B cell (primary cell): ENCODE results near the gene C16orf92. TPM values are rescaled to one million over a fixed set of nuclear protein-coding genes. Genes with fewer than 3 reads are reported as not detected.

Source experiments
- ATAC-seq: fragments of 200-7000 bp; cut with Tn5 transposase; one replicate; pipeline ENCODE4 v1.10.0; 2021; ENCODE audit warnings: low read depth, mild to moderate bottlenecking, moderate number of reproducible peaks, moderate library complexity
- CTCF ChIA-PET: fragments of 350-600 bp; sonication (Branson Sonifier 250); formaldehyde crosslinking; loops from one replicate; lab custom pipeline; 2021; ENCODE audit warnings: antibody characterized with exemption, inconsistent platforms; lab: Charles Lee
- POLR2A ChIA-PET: fragments of 350-600 bp; sonication (Branson Sonifier 250); formaldehyde crosslinking; loops from one replicate; lab custom pipeline; 2021; ENCODE audit warnings: antibody characterized with exemption; lab: Charles Lee
- DNase-seq: peaks from one replicate; pipeline ENCODE4 v3.0.0; 2013
- H2AFZ ChIP-seq: 2 replicates; pipeline ENCODE4 v1.6.1; 2012; ENCODE audit warnings: mild to moderate bottlenecking, low read depth, low read length; ENCODE audit not compliant: insufficient read depth, poor library complexity, severe bottlenecking
- H3K27ac ChIP-seq, 2 donors: 1 replicate in 1 of 2; 2 replicates in 1 of 2; pipeline ENCODE4 v1.5.1; 2012 to 2013; ENCODE audit warnings: low read length in 2 of 2, mild to moderate bottlenecking in 2 of 2, moderate library complexity in 1 of 2
- H3K27me3 ChIP-seq, 4 experiments: fragments of 200-600 bp in 1 of 4; sonication (generic) in 1 of 4; replicated peaks in 1 of 4; 1 replicate in 2 of 4; 2 replicates in 2 of 4; pipeline versions ENCODE4 v1.6.1 to v1.7.0; 2013 to 2016; ENCODE audit warnings: low read length in 3 of 4, mild to moderate bottlenecking in 2 of 4, mixed read lengths in 1 of 4, moderate library complexity in 1 of 4; ENCODE audit not compliant: insufficient read depth in 4 of 4, control insufficient read depth in 3 of 4; ENCODE audit errors: control extremely low read depth in 1 of 4
- H3K36me3 ChIP-seq, 2 experiments: replicated peaks in 1 of 2; 1 replicate in 1 of 2; 2 replicates in 1 of 2; pipeline versions ENCODE4 v1.6.1 to v1.7.1; 2013; ENCODE audit warnings: low read length in 1 of 2; ENCODE audit not compliant: insufficient read depth in 2 of 2, control insufficient read depth in 1 of 2; ENCODE audit errors: control extremely low read depth in 1 of 2, extremely low read depth in 1 of 2
- H3K4me1 ChIP-seq, 2 donors: fragments of 200-600 bp in 1 of 2; sonication (generic) in 1 of 2; 1 replicate in 1 of 2; 2 replicates in 1 of 2; pipeline versions ENCODE4 v1.5.1 to v1.6.1; 2013 to 2017; ENCODE audit warnings: low read length in 2 of 2; ENCODE audit not compliant: control insufficient read depth in 2 of 2, insufficient read depth in 2 of 2
- H3K4me2 ChIP-seq: replicated peaks from 2 replicates; pipeline ENCODE3; 2012; ENCODE audit warnings: mild to moderate bottlenecking, low read depth, low read length; ENCODE audit not compliant: poor library complexity, severe bottlenecking
- H3K4me3 ChIP-seq, 5 experiments: fragments of 200-600 bp in 1 of 5; sonication (generic) in 1 of 5; 1 replicate in 3 of 5; 2 replicates in 2 of 5; pipeline versions ENCODE4 v1.5.1 to v1.7.0; 2011 to 2016; ENCODE audit warnings: low read length in 4 of 5, mild to moderate bottlenecking in 4 of 5, low read depth in 2 of 5, control low read depth in 1 of 5, moderate library complexity in 1 of 5; ENCODE audit not compliant: insufficient read depth in 1 of 5; ENCODE audit errors: control extremely low read depth in 1 of 5, extremely low read depth in 1 of 5
- H3K79me2 ChIP-seq: fragments of 200-600 bp; sonication (generic); one replicate; pipeline ENCODE4 v1.6.0; 2016; ENCODE audit warnings: low read length; ENCODE audit not compliant: control insufficient read depth, insufficient read depth
- H3K9ac ChIP-seq: fragments of 200-600 bp; sonication (generic); 2 replicates; pipeline ENCODE4 v1.6.1; 2017; ENCODE audit warnings: mild to moderate bottlenecking, low read length, moderate library complexity
- H3K9me3 ChIP-seq, 3 donors: one replicate each; pipeline versions ENCODE4 v1.6.1 to v1.7.1; 2013; ENCODE audit warnings: low read length in 2 of 3; ENCODE audit not compliant: control insufficient read depth in 2 of 3, insufficient read depth in 1 of 3; ENCODE audit errors: control extremely low read depth in 1 of 3
- H4K20me1 ChIP-seq: 2 replicates; pipeline ENCODE4 v1.6.0; 2012; ENCODE audit warnings: mild to moderate bottlenecking, low read length; ENCODE audit not compliant: insufficient read depth, control insufficient read depth, poor library complexity, severe bottlenecking
- H3K27ac Mint-ChIP-seq: one replicate; pipeline ENCODE4 v1.8.0; 2021; ENCODE audit warnings: mixed read lengths
- H3K27me3 Mint-ChIP-seq: one replicate; pipeline ENCODE4 v1.8.0; 2021; ENCODE audit warnings: mixed read lengths
- H3K4me1 Mint-ChIP-seq: one replicate; pipeline ENCODE4 v1.8.0; 2021; ENCODE audit warnings: mixed read lengths
- H3K4me3 Mint-ChIP-seq: one replicate; pipeline ENCODE4 v1.8.0; 2021; ENCODE audit warnings: mixed read lengths
- H3K9me3 Mint-ChIP-seq: one replicate; pipeline ENCODE4 v1.8.0; 2022; ENCODE audit warnings: mixed read lengths; ENCODE audit not compliant: insufficient read depth
- EZH2 ChIP-seq: IDR thresholded peaks from 2 replicates; pipeline ENCODE4 v1.6.1; 2012; ENCODE audit warnings: borderline replicate concordance, low read depth, mild to moderate bottlenecking, moderate library complexity, low read length; ENCODE audit not compliant: insufficient read depth, poor library complexity, severe bottlenecking
- WGBS: methylation state at CpG from one replicate; pipeline ENCODE4 v1.1.5; 2013; ENCODE audit warnings: missing lambda C conversion rate; ENCODE audit not compliant: insufficient coverage; 5-methylcytosine and 5-hydroxymethylcytosine counted together
- intact Hi-C: fragments of 100-400 bp; cut with micrococcal nuclease; formaldehyde crosslinking; loops from one replicate; pipeline ENCODE4 v1.10.0; 2022
- polyA plus RNA-seq: library from polyadenylated mRNA; depleted of rRNA; stranded (reverse); fragments of >200 nt; gene quantifications from 2 replicates; pipeline ENCODE4 v1.2.3, GENCODE V29; 2012
- total RNA-seq, 2 donors: library from RNA; stranded (reverse); fragments of 120-200 nt in 1 of 2; gene quantifications; 1 replicate in 1 of 2; 2 replicates in 1 of 2; pipeline versions ENCODE4 v1.2.3 to v1.2.4, GENCODE V29; 2013 to 2022
- TF ChIP-seq, protein P1 (sequence below): fragments of 200-600 bp; IDR thresholded peaks from one replicate; pipeline ENCODE4 v1.8.0; 2022; ENCODE audit warnings: antibody characterized with exemption, mild to moderate bottlenecking

The C16orf92 gene
- total and polyA plus RNA-seq, 2 donors (not counting 1 experiment from before 2014, with no cell fraction given) = not detected

DNA sequence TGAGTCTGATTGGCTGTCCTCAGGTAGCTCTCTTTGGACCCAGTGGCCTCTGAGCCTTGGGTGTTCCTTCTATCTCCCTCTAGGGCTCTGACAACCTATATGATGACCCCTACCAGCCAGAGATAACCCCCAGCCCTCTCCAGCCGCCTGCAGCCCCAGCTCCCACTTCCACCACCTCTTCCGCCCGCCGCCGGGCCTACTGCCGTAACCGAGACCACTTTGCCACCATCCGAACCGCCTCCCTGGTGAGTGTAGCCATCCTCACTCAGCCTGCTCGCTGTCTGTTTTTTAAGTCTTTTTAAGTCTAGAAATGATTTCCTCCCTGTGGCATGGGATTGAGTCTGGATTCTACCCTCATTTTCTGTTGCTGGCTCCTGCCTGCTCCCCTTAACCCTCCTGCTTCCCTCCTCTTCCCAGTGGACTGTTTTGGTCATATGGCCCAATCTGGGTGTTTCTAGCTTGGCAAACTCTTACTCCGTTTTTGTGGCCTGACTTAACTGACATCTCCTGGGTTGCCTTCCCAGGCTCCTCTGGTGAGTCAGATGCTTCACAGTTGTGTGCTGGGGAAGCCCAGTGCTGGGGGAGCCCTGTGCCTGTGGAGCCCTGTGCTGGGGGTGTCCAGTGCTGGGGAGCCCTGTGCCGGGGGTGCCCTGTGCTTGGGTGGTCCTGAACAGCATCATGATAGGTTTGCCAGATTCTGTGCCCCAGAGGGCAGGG is 39.4 kb upstream of the C16orf92 start:
- TF ChIP-seq, protein P1, sequence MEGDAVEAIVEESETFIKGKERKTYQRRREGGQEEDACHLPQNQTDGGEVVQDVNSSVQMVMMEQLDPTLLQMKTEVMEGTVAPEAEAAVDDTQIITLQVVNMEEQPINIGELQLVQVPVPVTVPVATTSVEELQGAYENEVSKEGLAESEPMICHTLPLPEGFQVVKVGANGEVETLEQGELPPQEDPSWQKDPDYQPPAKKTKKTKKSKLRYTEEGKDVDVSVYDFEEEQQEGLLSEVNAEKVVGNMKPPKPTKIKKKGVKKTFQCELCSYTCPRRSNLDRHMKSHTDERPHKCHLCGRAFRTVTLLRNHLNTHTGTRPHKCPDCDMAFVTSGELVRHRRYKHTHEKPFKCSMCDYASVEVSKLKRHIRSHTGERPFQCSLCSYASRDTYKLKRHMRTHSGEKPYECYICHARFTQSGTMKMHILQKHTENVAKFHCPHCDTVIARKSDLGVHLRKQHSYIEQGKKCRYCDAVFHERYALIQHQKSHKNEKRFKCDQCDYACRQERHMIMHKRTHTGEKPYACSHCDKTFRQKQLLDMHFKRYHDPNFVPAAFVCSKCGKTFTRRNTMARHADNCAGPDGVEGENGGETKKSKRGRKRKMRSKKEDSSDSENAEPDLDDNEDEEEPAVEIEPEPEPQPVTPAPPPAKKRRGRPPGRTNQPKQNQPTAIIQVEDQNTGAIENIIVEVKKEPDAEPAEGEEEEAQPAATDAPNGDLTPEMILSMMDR = no peak
- Histone ChIP-seq H3K36me3 (peaks cover 2 to 84% of the 10 kb centered on the region in 2 experiments), H3K4me1 (no peaks in the 10 kb centered on the region), H3K79me2 (no peaks in the 10 kb centered on the region), H3K9me3 (no peaks in the 10 kb centered on the region), H3K4me3 (no peak overlapping the region), H3K27me3 (no peaks in the 10 kb centered on the region), H4K20me1 (no peaks in the 10 kb centered on the region), H3K4me2 (no peak overlapping the region), H2AFZ (no peak overlapping the region), H3K9ac (no peak overlapping the region), H3K27ac (no peak overlapping the region)
- intact Hi-C loops = no loop called here
- Mint-ChIP-seq H3K27me3 (no peaks in the 10 kb centered on the region), H3K4me3 (no peak overlapping the region), H3K4me1 (no peaks in the 10 kb centered on the region), H3K9me3 (no peaks in the 10 kb centered on the region), H3K27ac (no peak overlapping the region)
- DNase-seq = no peak
- ChIA-PET POLR2A (no interaction called here), CTCF (no interaction called here)
- ATAC-seq = no peak
- 91% methylated on average over 6 of the region's 12 CpGs for WGBS

- Histone ChIP-seq H4K20me1 (no peaks in the 10 kb centered on the region), H3K4me2 (no peak overlapping the region), H3K27ac (no peak overlapping the region), H3K27me3 (no peaks in the 10 kb centered on the region), H3K9ac (no peak overlapping the region), H3K9me3 (no peaks in the 10 kb centered on the region), H3K4me3 (no peak overlapping the region), H2AFZ (no peak overlapping the region), H3K4me1 (no peaks in the 10 kb centered on the region), H3K36me3 (peaks cover 2 to 84% of the 10 kb centered on the region in 2 experiments), H3K79me2 (no peaks in the 10 kb centered on the region)
- Mint-ChIP-seq H3K4me3 (no peak overlapping the region), H3K9me3 (no peaks in the 10 kb centered on the region), H3K27me3 (no peaks in the 10 kb centered on the region), H3K4me1 (no peaks in the 10 kb centered on the region), H3K27ac (no peak overlapping the region)
- intact Hi-C loops = no loop called here
- no peak for ATAC-seq
- no peak for DNase-seq
- ChIA-PET CTCF (no interaction called here), POLR2A (no interaction called here)
- TF ChIP-seq, protein P1 = no peak
- TF ChIP-seq EZH2 = no peak
- 91% methylated on average over 4 of the region's 6 CpGs for WGBS
These were observed 38.7 kb upstream of the C16orf92 start for GRCh38 chr16:29984137-29984763.
